Endothelial cell of umbilical vein (primary cell): ENCODE measurements around the gene PCGF2. TPM values are rescaled to one million over a fixed set of nuclear protein-coding genes. Genes with fewer than 3 reads are reported as not detected.
A peak's percentile ranks its signal among the peaks of the same experiment; 100 is the strongest.
"Not testable (repeated sequence)": the region's sequence is repeated elsewhere in the genome, so short reads cannot be mapped to it uniquely, and the experiment has no call there.

Experiments used
- BruUV-seq: library from RNA; stranded (reverse); fragments of 400-500 nt; replicated peaks from 2 replicates; lab custom pipeline; 2021; lab: Mats Ljungman, UMichigan
- CTCF ChIA-PET: fragments of 300-600, 350-600 bp; sonication (Branson Sonifier 250); formaldehyde crosslinking; loops from one replicate; lab custom pipeline; 2021; ENCODE audit warnings: antibody characterized with exemption, inconsistent platforms; lab: Charles Lee
- POLR2A ChIA-PET: fragments of 300-600, 350-600 bp; sonication (Branson Sonifier 250); formaldehyde crosslinking; loops from one replicate; lab custom pipeline; 2021; ENCODE audit warnings: antibody characterized with exemption, inconsistent platforms; lab: Charles Lee
- DNase-seq: peaks from one replicate; pipeline ENCODE4 v3.0.0-alpha.2; 2011; ENCODE audit warnings: low read depth, low spot score
- FAIRE-seq: peaks from 2 replicates; lab custom pipeline; 2011; peaks lifted over from hg19 to GRCh38; lab: Jason Lieb, UNC
- H2AFZ ChIP-seq: 2 replicates; pipeline ENCODE4 v1.6.0; 2012; ENCODE audit warnings: low read depth, low read length, control low read depth, inconsistent platforms
- H3K27ac ChIP-seq: 2 replicates; pipeline ENCODE4 v1.5.1; 2011; ENCODE audit warnings: low read depth, mild to moderate bottlenecking, control low read depth, low read length, moderate library complexity; ENCODE audit not compliant: insufficient read depth
- H3K27me3 ChIP-seq, 2 experiments: 2 replicates each; pipeline versions ENCODE4 v1.6.0 to v1.6.1; 2011; ENCODE audit warnings: low read length in 2 of 2, mixed read lengths in 1 of 2; ENCODE audit not compliant: control insufficient read depth in 2 of 2, insufficient read depth in 2 of 2
- H3K36me3 ChIP-seq, 2 experiments: 2 replicates in 1 of 2; 3 replicates in 1 of 2; pipeline ENCODE4 v1.5.1; 2011; ENCODE audit warnings: low read length in 2 of 2, mild to moderate bottlenecking in 1 of 2, moderate library complexity in 1 of 2; ENCODE audit not compliant: control insufficient read depth in 2 of 2, insufficient read depth in 2 of 2; ENCODE audit errors: extremely low read depth in 1 of 2
- H3K4me1 ChIP-seq: 3 replicates; pipeline ENCODE4 v1.5.1; 2011; ENCODE audit warnings: mild to moderate bottlenecking, low read length; ENCODE audit not compliant: control insufficient read depth, insufficient read depth; ENCODE audit errors: extremely low read depth
- H3K4me2 ChIP-seq: 2 replicates; pipeline ENCODE4 v1.6.1; 2011; ENCODE audit warnings: low read length, control low read depth, mixed read lengths; ENCODE audit not compliant: insufficient read depth
- H3K4me3 ChIP-seq, 3 experiments: fragments of 200-600 bp in 1 of 3; sonication (generic), shearing (Covaris generic) in 1 of 3; replicated peaks in 1 of 3; 2 replicates each; pipeline ENCODE4 v1.5.1; 2011 to 2016; ENCODE audit warnings: control low read depth in 3 of 3, low read length in 3 of 3, mild to moderate bottlenecking in 2 of 3, inconsistent platforms in 1 of 3, low read depth in 1 of 3, moderate library complexity in 1 of 3; ENCODE audit not compliant: insufficient read depth in 1 of 3
- H3K79me2 ChIP-seq: 2 replicates; pipeline ENCODE4 v1.6.0; 2012; ENCODE audit warnings: low read length, inconsistent platforms; ENCODE audit not compliant: control insufficient read depth, insufficient read depth
- H3K9ac ChIP-seq: replicated peaks from 2 replicates; pipeline ENCODE3; 2011; ENCODE audit warnings: low read length, control low read depth; ENCODE audit not compliant: insufficient read depth; ENCODE audit errors: extremely low read depth
- H3K9me1 ChIP-seq: replicated peaks from 3 replicates; pipeline ENCODE4 v1.6.0; 2011; ENCODE audit warnings: mild to moderate bottlenecking, low read length; ENCODE audit not compliant: control insufficient read depth, insufficient read depth; ENCODE audit errors: extremely low read depth
- H3K9me3 ChIP-seq: replicated peaks from 2 replicates; pipeline ENCODE4 v1.5.1; 2012; ENCODE audit warnings: low read length, inconsistent platforms; ENCODE audit not compliant: control insufficient read depth, insufficient read depth
- H4K20me1 ChIP-seq: replicated peaks from 2 replicates; pipeline ENCODE3; 2011; ENCODE audit warnings: mild to moderate bottlenecking, low read length; ENCODE audit not compliant: control insufficient read depth, insufficient read depth; ENCODE audit errors: extremely low read depth
- CTCF ChIP-seq, 2 donors: IDR thresholded peaks; 1 replicate in 1 of 2; 2 replicates in 1 of 2; pipeline ENCODE4 v1.5.1; 2011; ENCODE audit warnings: low read length in 2 of 2, mild to moderate bottlenecking in 2 of 2, moderate library complexity in 2 of 2, control low read depth in 1 of 2, inconsistent platforms in 1 of 2, low read depth in 1 of 2; ENCODE audit not compliant: insufficient read depth in 1 of 2; ENCODE audit errors: extremely low read depth in 1 of 2
- EZH2 ChIP-seq: IDR thresholded peaks from 2 replicates; pipeline ENCODE4 v1.6.1; 2012; ENCODE audit warnings: borderline replicate concordance, low read depth, mild to moderate bottlenecking, moderate library complexity, low read length, inconsistent platforms; ENCODE audit not compliant: severe bottlenecking
- FOS ChIP-seq: IDR thresholded peaks from 2 replicates; pipeline ENCODE4 v1.6.1; 2011; ENCODE audit warnings: mild to moderate bottlenecking, low read length, moderate library complexity, borderline replicate concordance; ENCODE audit not compliant: insufficient read depth
- GATA2 ChIP-seq: IDR thresholded peaks from 2 replicates; pipeline ENCODE4 v1.7.0; 2011; ENCODE audit warnings: low read depth, mild to moderate bottlenecking, moderate library complexity, mixed read lengths, low read length; ENCODE audit not compliant: insufficient read length, insufficient read depth
- JUN ChIP-seq: IDR thresholded peaks from 2 replicates; pipeline ENCODE4 v1.6.1; 2011; ENCODE audit warnings: borderline replicate concordance, low read depth; ENCODE audit not compliant: insufficient read length, insufficient read depth
- MAX ChIP-seq: IDR thresholded peaks from 2 replicates; pipeline ENCODE4 v1.6.1; 2011; ENCODE audit not compliant: insufficient read depth, insufficient read length
- MYC ChIP-seq: IDR thresholded peaks from one replicate; pipeline ENCODE4 v1.6.1; 2011; ENCODE audit warnings: mild to moderate bottlenecking, low read depth, low read length
- POLR2A ChIP-seq: IDR thresholded peaks from 2 replicates; pipeline ENCODE4 v1.6.1; 2012; ENCODE audit warnings: low read depth, mild to moderate bottlenecking, control low read depth, low read length
- POLR2AphosphoS5 ChIP-seq: IDR thresholded peaks from 2 replicates; pipeline ENCODE4 v1.6.1; 2012; ENCODE audit warnings: low read depth, mild to moderate bottlenecking, control low read depth, low read length, moderate library complexity; ENCODE audit not compliant: insufficient read depth
- dilution Hi-C: fragments of 300-500 bp; cut with MboI; formaldehyde crosslinking; loops from one replicate; pipeline ENCODE4 v1.15.0; 2019; ENCODE audit warnings: low sequenced_read_pairs; ENCODE audit not compliant: extremely low pct_ligation_motif_present
- intact Hi-C: fragments of 100-400 bp; cut with micrococcal nuclease; formaldehyde crosslinking; loops from one replicate; pipeline ENCODE4 v1.10.0; 2022
- polyA plus RNA-seq, 4 experiments: library from polyadenylated mRNA; depleted of rRNA in 3 of 4; stranded (reverse) in 3 of 4; unstranded in 1 of 4; fragments of >200 nt; gene quantifications; 2 replicates each; pipeline versions ENCODE4 v1.2.1 to v1.2.3, GENCODE V29; 2011 to 2012; ENCODE audit warnings: missing spikeins in 1 of 4
- total RNA-seq: library from RNA; stranded (reverse); gene quantifications from 2 replicates; pipeline ENCODE4 v1.2.3, GENCODE V29; 2021

PCGF2 gene
- total and polyA plus RNA-seq, 2 donors (not counting 3 experiments of a cell fraction or from before 2014, with no cell fraction given), result 39.8 to 78.4 TPM

GRCh38 chr17:38790148-38790707 lies 42.1 kb upstream of the PCGF2 start:
- H3K9ac ChIP-seq, POLR2A ChIA-PET, dilution Hi-C loops, H3K27me3 ChIP-seq, H3K4me3 ChIP-seq, H4K20me1 ChIP-seq, H3K9me1 ChIP-seq, FAIRE-seq, H2AFZ ChIP-seq, BruUV-seq, H3K9me3 ChIP-seq: not testable (repeated sequence)
- CTCF ChIA-PET, result interaction anchor here (0.9 to 1.8 kb wide), 4 partner anchors 17 to 361 kb away, joined by 3 to 7 read pairs (median 3); partner anchors contain the start of gene PLXDC1
- peaks cover 7 to 16% of the 10 kb centered on the region in 2 experiments for H3K36me3 ChIP-seq
- H3K79me2 ChIP-seq, result peaks cover 24% of the 10 kb centered on the region
- H3K27ac ChIP-seq, result peak overlapping the region; percentile 54
- peaks cover 22% of the 10 kb centered on the region for H3K4me1 ChIP-seq
- peak; percentile 21 for TF ChIP-seq POLR2AphosphoS5
- peak; percentile 26 for TF ChIP-seq POLR2A
- DNase-seq, result peak; percentile 64
- intact Hi-C loops, result loop anchor here (1.0 to 2.0 kb wide), 3 partner anchors 9 to 63 kb away; partner anchors contain the start of genes PIP4K2B, PSMB3 and RPL23
- H3K4me2 ChIP-seq, result peak overlapping the region; percentile 73

- peaks cover 7 to 20% of the 10 kb centered on the region in 2 experiments for H3K36me3 ChIP-seq
- no TSS peak for BruUV-seq
- H3K9ac ChIP-seq, result no peak overlapping the region
- peaks cover 23% of the 10 kb centered on the region for H3K79me2 ChIP-seq
- no peaks in the 10 kb centered on the region for H3K9me1 ChIP-seq
- no peaks in the 10 kb centered on the region for H3K27me3 ChIP-seq
- no peak for FAIRE-seq
- H3K4me1 ChIP-seq, result peaks cover 22% of the 10 kb centered on the region
- ChIA-PET CTCF (interaction anchor here (1.1 to 1.8 kb wide), 2 partner anchors 18 to 112 kb away, joined by 3 to 7 read pairs; no protein-coding TSS in a partner anchor), POLR2A (no interaction called here)
- no peaks in the 10 kb centered on the region for H3K9me3 ChIP-seq
- no peak overlapping the region for H3K4me3 ChIP-seq
- no peaks in the 10 kb centered on the region for H4K20me1 ChIP-seq
- DNase-seq, result no peak
- no peak overlapping the region for H3K4me2 ChIP-seq
- intact Hi-C loops (no loop called here), dilution Hi-C loops (no loop called here)
- TF ChIP-seq POLR2AphosphoS5 (no peak), JUN (no peak), CTCF (IDR thresholded peaks at IDR 0.05; ENCODE audit: extremely low read depth in 1 of 2, insufficient read depth in 1 of 2, low read depth in 1 of 2, low read length in 2 of 2) (no peak), EZH2 (no peak), MYC (no peak), POLR2A (no peak), FOS (no peak), GATA2 (no peak), MAX (no peak)
- H2AFZ ChIP-seq, result no peak overlapping the region
- H3K27ac ChIP-seq, result no peak overlapping the region
These were observed 41.0 kb upstream of the PCGF2 start for GRCh38 chr17:38789185-38789584.
